Gastrocnemius medialis (tissue), 4 donors: ENCODE data around the gene GPR78.

Experiments used
- POLR2A ChIP-seq, 2 donors: fragments of 450-650 bp; IDR thresholded peaks; one replicate each; pipeline ENCODE4 v1.6.1; 2017; ENCODE audit warnings: antibody characterized with exemption in 2 of 2, mild to moderate bottlenecking in 2 of 2, moderate library complexity in 2 of 2
- TF ChIP-seq, protein P1 (sequence below), 5 experiments: fragments of 450-650 bp in 3 of 5; fragments of 200-600 bp in 2 of 5; sonication (generic) in 2 of 5; IDR thresholded peaks in 4 of 5; conservative IDR thresholded peaks in 1 of 5; 1 replicate in 4 of 5; 2 replicates in 1 of 5; pipeline ENCODE4 v1.5.1; 2016 to 2019; ENCODE audit warnings: antibody characterized with exemption in 5 of 5, mild to moderate bottlenecking in 3 of 5, moderate library complexity in 3 of 5

- TF ChIP-seq, protein P1, sequence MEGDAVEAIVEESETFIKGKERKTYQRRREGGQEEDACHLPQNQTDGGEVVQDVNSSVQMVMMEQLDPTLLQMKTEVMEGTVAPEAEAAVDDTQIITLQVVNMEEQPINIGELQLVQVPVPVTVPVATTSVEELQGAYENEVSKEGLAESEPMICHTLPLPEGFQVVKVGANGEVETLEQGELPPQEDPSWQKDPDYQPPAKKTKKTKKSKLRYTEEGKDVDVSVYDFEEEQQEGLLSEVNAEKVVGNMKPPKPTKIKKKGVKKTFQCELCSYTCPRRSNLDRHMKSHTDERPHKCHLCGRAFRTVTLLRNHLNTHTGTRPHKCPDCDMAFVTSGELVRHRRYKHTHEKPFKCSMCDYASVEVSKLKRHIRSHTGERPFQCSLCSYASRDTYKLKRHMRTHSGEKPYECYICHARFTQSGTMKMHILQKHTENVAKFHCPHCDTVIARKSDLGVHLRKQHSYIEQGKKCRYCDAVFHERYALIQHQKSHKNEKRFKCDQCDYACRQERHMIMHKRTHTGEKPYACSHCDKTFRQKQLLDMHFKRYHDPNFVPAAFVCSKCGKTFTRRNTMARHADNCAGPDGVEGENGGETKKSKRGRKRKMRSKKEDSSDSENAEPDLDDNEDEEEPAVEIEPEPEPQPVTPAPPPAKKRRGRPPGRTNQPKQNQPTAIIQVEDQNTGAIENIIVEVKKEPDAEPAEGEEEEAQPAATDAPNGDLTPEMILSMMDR (IDR thresholded peaks at IDR 0.05 in 4 of 5, conservative IDR thresholded peaks at IDR 0.05 in 1 of 5), result no peak
- TF ChIP-seq POLR2A (IDR thresholded peaks at IDR 0.05), result no peak
Measured at GRCh38 chr4:8596891-8597290, 16.7 kb downstream of the GPR78 start.
